ENCODE data around the gene SH3RF1.

The SH3RF1 gene

DNA sequence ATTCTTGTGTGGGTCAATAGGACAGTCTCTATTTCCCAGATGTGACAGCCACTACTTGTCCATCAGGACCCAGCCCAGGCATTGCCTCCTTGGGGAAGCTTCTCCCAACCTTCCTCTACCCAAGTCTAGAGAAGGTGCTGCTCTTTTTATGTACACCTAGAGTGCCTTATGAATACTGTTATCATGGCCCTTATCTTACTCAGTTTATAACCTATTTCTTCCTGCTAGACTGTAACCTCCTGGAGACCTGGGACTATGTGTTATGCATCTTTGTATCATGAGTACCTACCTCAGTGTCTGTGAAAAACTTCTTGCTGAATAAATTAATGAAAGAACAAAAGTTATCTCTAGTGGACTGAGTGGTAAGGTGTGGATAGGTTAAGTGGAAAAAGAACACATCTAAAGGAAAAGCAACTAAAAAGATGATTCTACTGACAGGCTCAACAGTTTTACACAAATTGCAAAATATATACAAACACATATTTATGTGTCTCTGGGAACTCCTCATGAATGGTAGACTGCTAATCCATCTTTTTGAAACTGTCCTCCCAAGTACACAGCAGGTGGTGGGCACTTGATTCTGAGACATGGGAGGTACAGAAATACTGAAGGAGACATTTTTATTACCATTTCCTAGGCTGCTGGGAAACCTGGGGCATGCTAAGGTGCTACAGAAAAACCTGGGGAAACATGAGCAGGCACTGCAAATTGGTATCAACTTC is 106.6 kb downstream of the SH3RF1 start:
- no peak for DNase-seq (ENCODE audit: low read depth in 2 of 2)

- DNase-seq (ENCODE audit: low read depth in 2 of 2) = no peak
Measured at GRCh38 chr4:169163495-169163894, 107.3 kb downstream of the SH3RF1 start.

DNA sequence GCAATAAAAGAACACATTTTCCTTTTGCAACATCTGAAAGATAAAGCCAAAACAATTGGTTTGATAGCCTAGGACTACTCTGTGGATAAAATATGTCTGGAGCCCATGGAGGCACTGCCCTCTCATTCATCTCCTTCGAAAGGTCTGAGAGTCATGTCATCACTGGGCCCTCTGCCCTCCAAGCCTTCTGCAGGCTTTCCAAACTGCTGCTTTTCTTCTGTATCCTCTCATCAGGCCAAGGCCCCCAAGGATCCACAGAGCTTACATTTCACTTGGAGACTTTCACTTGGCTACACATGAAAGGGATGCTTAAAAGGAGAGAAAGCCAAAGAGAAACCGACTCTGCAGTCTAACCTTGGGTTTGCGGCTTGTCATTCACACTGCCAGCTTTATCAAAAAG is 109.9 kb downstream of the SH3RF1 start:
- no peak for DNase-seq (ENCODE audit: low read depth in 2 of 2)

GRCh38 chr4:169159624-169160171 is 111.1 kb downstream of the SH3RF1 start:
- peak; percentile 61 to 65 for DNase-seq (ENCODE audit: low read depth in 2 of 2)

- no peak for DNase-seq (ENCODE audit: low read depth in 2 of 2)
Measured at GRCh38 chr4:169158861-169159260, 111.9 kb downstream of the SH3RF1 start.

GRCh38 chr4:169158046-169158445 is 112.7 kb downstream of the SH3RF1 start:
- DNase-seq (ENCODE audit: low read depth in 2 of 2) = no peak

GRCh38 chr4:169156392-169156791 is 114.4 kb downstream of the SH3RF1 start:
- DNase-seq (ENCODE audit: low read depth in 2 of 2) = no peak

- DNase-seq (ENCODE audit: low read depth in 2 of 2) = no peak
Measured at GRCh38 chr4:169154121-169154520, 116.6 kb downstream of the SH3RF1 start.

GRCh38 chr4:169153481-169154087 is 117.2 kb downstream of the SH3RF1 start:
- no peak for DNase-seq (ENCODE audit: low read depth in 2 of 2)

GRCh38 chr4:169152899-169153298 is 117.9 kb downstream of the SH3RF1 start:
- DNase-seq (ENCODE audit: low read depth in 2 of 2) = no peak

DNA sequence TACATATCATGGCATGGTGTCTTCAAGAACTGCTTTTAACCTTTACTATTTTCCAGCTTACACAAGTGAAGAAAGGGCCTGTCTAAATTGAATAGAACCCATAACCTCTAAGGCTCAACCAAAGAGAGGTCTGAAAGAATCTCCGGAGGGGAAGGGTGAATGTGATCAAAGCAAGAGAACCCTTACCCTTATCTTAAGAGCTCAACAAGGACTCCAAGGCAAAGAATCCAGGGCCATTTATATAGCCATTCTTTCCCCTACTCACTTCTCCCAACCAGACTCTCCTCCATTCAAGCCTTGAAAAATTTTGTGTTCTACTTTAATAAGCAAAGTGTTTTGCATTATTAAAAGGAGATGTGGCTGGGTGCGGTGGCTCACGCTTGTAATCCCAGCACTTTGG is 118.7 kb downstream of the SH3RF1 start:
- no peak for DNase-seq (ENCODE audit: low read depth in 2 of 2)

DNA sequence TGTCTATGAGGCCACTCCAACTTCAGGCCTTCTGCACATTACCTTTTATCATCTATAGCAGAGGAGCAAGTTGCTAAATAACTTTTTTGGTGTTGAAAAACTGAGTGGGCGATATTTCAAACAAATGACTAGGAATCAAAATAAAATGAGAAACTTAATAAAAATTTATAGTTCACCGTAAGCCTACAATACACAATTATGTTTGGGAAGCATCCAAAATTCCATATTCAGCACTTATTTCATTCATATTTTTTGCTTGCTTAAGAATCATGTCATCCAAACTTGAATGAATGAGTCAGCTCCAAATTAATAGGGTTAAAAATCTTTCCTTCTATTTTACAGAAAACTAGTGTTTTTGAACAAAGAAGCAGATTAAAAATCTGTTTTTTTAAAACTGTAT is 119.1 kb downstream of the SH3RF1 start:
- peak; percentile 57 to 61 for DNase-seq (ENCODE audit: low read depth in 2 of 2)

DNA sequence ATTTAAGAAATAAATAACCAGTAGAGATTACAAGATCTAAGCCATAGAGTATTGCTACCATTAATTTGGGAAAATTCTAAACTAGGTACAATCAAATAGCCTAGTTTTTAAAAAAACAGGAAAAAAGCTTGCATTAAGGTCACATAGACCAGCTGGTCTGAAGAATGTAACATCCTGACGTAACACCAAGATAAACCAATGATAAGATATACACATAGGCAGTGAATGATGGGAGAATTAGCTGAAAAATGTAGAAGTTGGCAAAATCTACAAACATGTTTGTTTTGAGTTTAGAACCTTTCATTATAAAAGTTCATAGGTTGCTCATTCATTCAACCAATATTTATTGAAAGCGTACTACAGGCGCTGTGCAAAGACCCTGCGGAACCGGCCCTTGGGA is 120.0 kb downstream of the SH3RF1 start:
- DNase-seq (ENCODE audit: low read depth in 2 of 2) = no peak

- DNase-seq (ENCODE audit: low read depth in 2 of 2) = no peak
Measured at GRCh38 chr4:169148885-169149284, 121.9 kb downstream of the SH3RF1 start.

DNA sequence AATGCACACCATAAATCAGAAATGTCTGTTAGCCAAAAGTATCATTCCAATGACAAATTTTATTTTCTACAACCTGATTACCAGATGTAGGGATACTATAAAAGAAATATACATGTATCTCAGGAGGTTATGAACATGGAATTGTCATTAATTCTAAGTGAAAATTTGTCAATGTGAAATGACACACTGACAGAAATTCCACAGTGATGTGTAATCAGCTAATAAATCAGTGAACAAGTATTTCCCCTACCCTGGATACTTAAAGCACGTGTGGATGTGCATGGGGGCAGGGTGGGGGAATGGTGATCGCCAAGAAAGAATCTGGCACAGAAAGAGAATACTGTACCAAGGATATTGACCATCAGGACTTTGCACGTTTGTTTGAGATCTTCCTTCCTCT is 123.6 kb downstream of the SH3RF1 start:
- DNase-seq (ENCODE audit: low read depth in 2 of 2) = peak; percentile 62 to 67

GRCh38 chr4:169144061-169144600 is 126.6 kb downstream of the SH3RF1 start:
- no peak for DNase-seq (ENCODE audit: low read depth in 2 of 2)

GRCh38 chr4:169143335-169143734 is 127.4 kb downstream of the SH3RF1 start:
- DNase-seq (ENCODE audit: low read depth in 2 of 2) = no peak

GRCh38 chr4:169142906-169143305 is 127.8 kb downstream of the SH3RF1 start:
- DNase-seq (ENCODE audit: low read depth in 2 of 2) = no peak

DNA sequence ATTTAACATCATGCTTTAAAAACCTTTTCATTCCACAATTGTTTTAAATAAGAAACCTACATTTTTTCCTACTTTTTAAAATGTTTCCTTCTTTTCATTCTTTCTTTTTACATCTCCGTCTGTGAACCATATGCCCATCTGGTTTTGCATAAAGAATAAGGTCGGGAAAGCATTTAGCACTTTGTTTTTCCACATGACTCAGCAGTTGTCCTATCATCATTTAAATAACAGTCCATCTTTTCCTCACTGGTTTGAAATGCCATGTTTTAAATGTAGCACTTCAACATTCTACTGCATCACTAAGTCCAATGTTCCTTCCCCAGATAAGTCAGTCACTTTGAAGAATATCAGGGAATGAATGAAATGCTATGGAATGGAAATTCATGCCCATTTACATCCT is 128.4 kb downstream of the SH3RF1 start:
- peak in 1 of 2 experiments; percentile 56 for DNase-seq (ENCODE audit: low read depth in 2 of 2)

DNA sequence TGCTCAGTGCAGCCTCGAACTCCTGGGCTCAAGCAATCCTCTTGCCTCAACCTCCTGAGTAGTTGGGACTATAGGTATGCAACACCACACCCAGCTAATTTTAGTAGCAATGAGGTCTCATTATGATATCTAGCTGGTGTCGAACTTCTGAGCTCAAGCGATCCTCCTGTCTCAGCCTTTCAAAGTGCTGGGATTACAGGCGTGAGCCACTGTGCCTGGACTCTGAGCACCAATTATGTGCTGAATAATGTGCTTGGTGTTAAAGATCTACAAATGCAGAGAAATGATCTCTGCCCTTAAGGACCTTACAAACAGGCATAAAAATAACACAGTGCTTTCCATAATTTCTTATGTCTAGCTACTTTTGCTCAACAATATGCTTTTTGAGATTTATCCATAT is 131.7 kb downstream of the SH3RF1 start:
- no peak for DNase-seq (ENCODE audit: low read depth in 2 of 2)

GRCh38 chr4:169137558-169137920 is 133.2 kb downstream of the SH3RF1 start:
- no peak for DNase-seq (ENCODE audit: low read depth in 2 of 2)

DNA sequence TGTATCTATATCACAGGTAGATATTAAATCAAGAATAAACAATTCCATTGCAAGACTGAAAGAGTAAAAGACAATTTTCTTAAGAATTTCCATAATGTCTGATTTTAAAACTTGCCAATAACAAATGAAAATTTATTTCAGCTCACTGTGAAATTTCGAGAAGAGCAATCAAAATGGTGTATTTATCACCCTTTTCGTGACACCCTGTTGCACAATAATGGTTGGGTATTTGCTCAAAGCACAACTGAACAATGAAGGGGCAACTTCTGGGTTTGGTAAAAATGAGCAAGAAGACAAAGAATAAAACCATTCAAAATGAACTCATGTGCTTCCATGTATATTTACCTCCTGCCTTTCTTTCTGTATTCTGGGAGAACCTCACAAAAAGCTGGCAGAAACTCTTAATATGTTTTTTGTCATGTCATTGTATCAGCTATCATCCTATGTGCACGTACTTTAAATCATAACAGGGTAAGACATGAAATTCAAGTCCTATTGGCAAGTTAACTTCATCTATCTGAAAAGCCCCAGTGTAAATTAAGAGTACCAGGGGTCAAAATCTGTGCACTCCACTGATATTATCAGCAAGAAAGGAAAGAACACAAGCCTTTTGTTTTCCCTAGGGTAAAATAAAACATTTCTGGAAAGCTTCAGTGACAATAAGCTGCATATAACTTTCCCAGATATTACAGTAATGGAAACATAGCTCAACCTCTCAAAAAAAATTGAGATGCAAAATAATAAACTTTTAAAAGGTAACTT is 133.8 kb downstream of the SH3RF1 start:
- DNase-seq (ENCODE audit: low read depth in 2 of 2) = no peak
